ENCODE data around the gene SPEM2. TPM values are rescaled to one million over a fixed set of nuclear protein-coding genes. Genes with fewer than 3 reads are reported as not detected.

SPEM2 gene
- total RNA-seq, 4 donors from 2014 or later, result not detected

DNA sequence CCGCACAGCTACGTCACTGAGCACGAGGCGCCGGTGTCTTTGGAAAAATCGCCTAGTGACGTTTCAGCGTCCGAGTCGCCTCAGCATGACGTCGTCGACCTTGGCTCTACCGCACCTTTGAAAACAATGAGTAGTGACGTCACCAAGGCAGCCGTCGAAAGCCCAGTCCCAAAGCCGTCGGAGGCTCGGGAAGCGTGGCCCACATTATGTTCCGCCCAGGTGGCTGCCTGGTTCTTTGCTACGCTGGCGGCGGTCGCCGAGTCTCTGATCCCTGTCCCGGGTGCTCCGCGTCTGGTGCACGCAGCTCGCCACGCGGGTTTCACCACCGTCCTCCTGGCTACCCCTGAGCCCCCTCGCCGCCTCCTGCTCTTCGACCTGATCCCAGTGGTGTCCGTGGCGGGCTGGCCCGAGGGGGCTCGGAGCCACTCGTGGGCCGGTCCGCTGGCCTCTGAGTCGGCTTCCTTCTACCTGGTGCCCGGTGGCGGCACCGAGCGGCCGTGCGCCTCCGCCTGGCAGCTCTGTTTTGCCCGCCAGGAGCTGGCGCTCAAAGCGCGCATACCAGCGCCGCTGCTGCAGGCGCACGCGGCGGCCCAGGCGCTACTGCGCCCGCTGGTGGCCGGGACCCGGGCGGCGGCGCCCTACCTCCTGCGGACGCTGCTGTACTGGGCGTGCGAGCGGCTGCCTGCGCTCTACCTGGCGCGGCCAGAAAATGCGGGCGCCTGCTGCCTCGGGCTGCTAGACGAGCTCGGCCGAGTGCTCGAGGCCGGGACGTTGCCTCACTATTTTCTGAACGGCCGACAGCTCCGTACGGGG, 11.3 kb downstream of the SPEM2 start:
- peaks cover 58% of the 10 kb centered on the region for H3K4me1 ChIP-seq

DNA sequence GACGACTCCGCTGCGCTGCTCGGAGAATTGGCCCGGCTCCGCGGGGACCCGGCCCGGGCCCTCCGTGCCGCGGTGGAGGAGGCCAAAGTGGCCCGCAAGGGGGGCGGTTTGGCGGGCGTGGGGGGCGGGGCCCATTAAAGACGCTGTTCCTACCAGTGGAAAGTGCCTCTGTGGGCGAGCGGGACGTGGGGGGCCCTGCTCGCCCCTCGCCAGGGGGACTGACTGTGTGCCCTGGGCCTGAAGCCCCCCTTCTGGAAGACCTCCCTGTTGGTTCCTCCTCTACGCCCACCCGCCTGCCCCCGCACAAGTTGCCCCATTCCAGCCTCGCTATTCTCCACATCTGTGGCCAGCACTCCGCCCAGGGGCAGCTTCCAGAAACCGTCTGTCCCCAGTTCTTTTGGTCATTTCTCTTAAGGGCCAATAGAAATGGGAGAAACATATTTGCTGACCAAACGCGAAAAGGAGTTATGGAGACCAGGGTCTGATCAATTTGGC, 12.0 kb downstream of the SPEM2 start:
- WGBS, result 46% methylated on average over 13 of the region's 31 CpGs
- no peak for TF ChIP-seq POLR2AphosphoS5 (IDR thresholded peaks at IDR 0.05)
- no peak for TF ChIP-seq EP300 (IDR thresholded peaks at IDR 0.05)
- TF ChIP-seq CTCF (IDR thresholded peaks at IDR 0.05), result no peak
- TF ChIP-seq POLR2A (IDR thresholded peaks at IDR 0.05), result no peak

More for the DNA sequence above, 11.3 kb downstream of the SPEM2 start:
- Histone ChIP-seq H3K9me3 (no peaks in the 10 kb centered on the region), H3K27me3 (peaks cover 14% of the 10 kb centered on the region), H3K36me3 (no peaks in the 10 kb centered on the region), H3K4me3 (peak overlapping the region; percentile 68), H3K27ac (peak overlapping the region; percentile 91)
- DNase-seq (ENCODE audit: low spot score in 2 of 2), result peak in 1 of 2 donors; percentile 80
- TF ChIP-seq POLR2A (IDR thresholded peaks at IDR 0.05) (no peak), CTCF (IDR thresholded peaks at IDR 0.05) (peak; percentile 62 to 96), POLR2AphosphoS5 (IDR thresholded peaks at IDR 0.05) (peak in 2 of 3 donors; percentile 20 to 33), EP300 (IDR thresholded peaks at IDR 0.05) (no peak)
- WGBS, result 4% methylated on average over 70 of the region's 92 CpGs

GRCh38 chr17:7437950-7438614, 12.7 kb downstream of the SPEM2 start:
- peak overlapping the region; percentile 68 for H3K4me3 ChIP-seq
- H3K27ac ChIP-seq, result peak overlapping the region; percentile 91
- H3K4me1 ChIP-seq, result peaks cover 58% of the 10 kb centered on the region
- H3K9me3 ChIP-seq, result no peaks in the 10 kb centered on the region
- H3K36me3 ChIP-seq, result no peaks in the 10 kb centered on the region
- TF ChIP-seq POLR2A (IDR thresholded peaks at IDR 0.05), result no peak
- no peak for TF ChIP-seq POLR2AphosphoS5 (IDR thresholded peaks at IDR 0.05)
- no peak for TF ChIP-seq EP300 (IDR thresholded peaks at IDR 0.05)
- no peak for TF ChIP-seq CTCF (IDR thresholded peaks at IDR 0.05)
- 6% methylated on average over 23 of the region's 48 CpGs for WGBS
- peak in 1 of 2 donors; percentile 82 for DNase-seq (ENCODE audit: low spot score in 2 of 2)
- peaks cover 14% of the 10 kb centered on the region for H3K27me3 ChIP-seq

More for the DNA sequence above, 12.0 kb downstream of the SPEM2 start:
- peaks cover 14% of the 10 kb centered on the region for H3K27me3 ChIP-seq
- no peak for DNase-seq (ENCODE audit: low spot score in 2 of 2)
- peak overlapping the region; percentile 68 for H3K4me3 ChIP-seq
- peaks cover 58% of the 10 kb centered on the region for H3K4me1 ChIP-seq
- H3K27ac ChIP-seq, result peak overlapping the region; percentile 91
- H3K36me3 ChIP-seq, result no peaks in the 10 kb centered on the region
- no peaks in the 10 kb centered on the region for H3K9me3 ChIP-seq

- Histone ChIP-seq H3K9me3 (no peaks in the 10 kb centered on the region), H3K27ac (no peak overlapping the region), H3K27me3 (peaks cover 14% of the 10 kb centered on the region), H3K4me1 (peaks cover 62% of the 10 kb centered on the region), H3K4me3 (peak overlapping the region; percentile 68), H3K36me3 (no peaks in the 10 kb centered on the region)
- TF ChIP-seq POLR2AphosphoS5 (IDR thresholded peaks at IDR 0.05) (no peak), CTCF (IDR thresholded peaks at IDR 0.05) (no peak), POLR2A (IDR thresholded peaks at IDR 0.05) (no peak), EP300 (IDR thresholded peaks at IDR 0.05) (no peak)
- WGBS, result 31% methylated on average over 11 of the region's 11 CpGs
- no peak for DNase-seq (ENCODE audit: low spot score in 2 of 2)
These were observed 13.4 kb downstream of the SPEM2 start for GRCh38 chr17:7438656-7439460.

Data from suprapubic skin (tissue), 4 donors.